Measurements from ENCODE around the gene SLC66A3. TPM values are rescaled to one million over a fixed set of nuclear protein-coding genes. Genes with fewer than 3 reads are reported as not detected.

SLC66A3 gene
- not detected for polyA plus RNA-seq (2012; ENCODE audit: insufficient read depth, insufficient read length, low read depth)

GRCh38 chr2:11155381-11156035 lies at the start of gene SLC66A3:
Gene SLC66A3, plus strand, starts transcription at chr2:11155467. Its CDS starts 80 bp downstream, at chr2:11155547.
- no peaks in the 10 kb centered on the region for H3K36me3 ChIP-seq
- 0 out of 2 replicates have a peak, but pooled peaks have one; percentile 2 for TF ChIP-seq CTCF (IDR thresholded peaks at IDR 0.05; ENCODE audit: low read depth, low read length)
- H3K27me3 ChIP-seq = no peaks in the 10 kb centered on the region
- no peaks in the 10 kb centered on the region for H3K4me1 ChIP-seq
- H3K4me3 ChIP-seq (ENCODE audit: low read depth, low read length) = peak within 1 kb of the TSS; percentile 66
- H3K9me3 ChIP-seq = no peaks in the 10 kb centered on the region
- DNase-seq = peak; percentile 94

GRCh38 chr2:11109002-11109401 lies 46.3 kb upstream of the SLC66A3 start:
- Histone ChIP-seq H3K27me3 (no peaks in the 10 kb centered on the region), H3K36me3 (no peaks in the 10 kb centered on the region), H3K4me1 (no peaks in the 10 kb centered on the region), H3K9me3 (no peaks in the 10 kb centered on the region), H3K4me3 (ENCODE audit: low read depth, low read length) (no peak overlapping the region)
- TF ChIP-seq CTCF (IDR thresholded peaks at IDR 0.05; ENCODE audit: low read depth, low read length) = no peak
- no peak for DNase-seq

- Histone ChIP-seq H3K27me3 (no peaks in the 10 kb centered on the region), H3K4me3 (ENCODE audit: low read depth, low read length) (no peak overlapping the region), H3K36me3 (no peaks in the 10 kb centered on the region), H3K4me1 (no peaks in the 10 kb centered on the region), H3K9me3 (no peaks in the 10 kb centered on the region)
- DNase-seq = no peak
- no peak for TF ChIP-seq CTCF (IDR thresholded peaks at IDR 0.05; ENCODE audit: low read depth, low read length)
Observed at GRCh38 chr2:11112870-11113428, 42.3 kb upstream of the SLC66A3 start.

- Histone ChIP-seq H3K36me3 (no peaks in the 10 kb centered on the region), H3K4me1 (no peaks in the 10 kb centered on the region; the same call in 1 of the 2 replicates), H3K9me3 (no peaks in the 10 kb centered on the region), H3K27me3 (no peaks in the 10 kb centered on the region), H3K4me3 (ENCODE audit: low read depth, low read length) (no peak overlapping the region)
- TF ChIP-seq CTCF (IDR thresholded peaks at IDR 0.05; ENCODE audit: low read depth, low read length) = no peak
- no peak for DNase-seq
Observed at GRCh38 chr2:11117776-11118175, 37.5 kb upstream of the SLC66A3 start.

GRCh38 chr2:11118761-11119160 lies 36.5 kb upstream of the SLC66A3 start:
- no peak for DNase-seq
- Histone ChIP-seq H3K4me1 (no peaks in the 10 kb centered on the region; the same call in 1 of the 2 replicates), H3K9me3 (no peaks in the 10 kb centered on the region), H3K4me3 (ENCODE audit: low read depth, low read length) (no peak overlapping the region), H3K27me3 (no peaks in the 10 kb centered on the region), H3K36me3 (no peaks in the 10 kb centered on the region)
- TF ChIP-seq CTCF (IDR thresholded peaks at IDR 0.05; ENCODE audit: low read depth, low read length) = no peak

Data from BE2C (cell line).